Immature natural killer cell (primary cell): ENCODE data around the gene TREML2. TPM values are rescaled to one million over a fixed set of nuclear protein-coding genes. Genes with fewer than 3 reads are reported as not detected.
A peak's percentile ranks its signal among the peaks of the same experiment; 100 is the strongest.

Experiments used
- DNase-seq, 3 donors: peaks; one replicate each; pipeline ENCODE4 v3.0.0; 2022; ENCODE audit warnings: mixed read lengths in 1 of 3
- H3K27ac Mint-ChIP-seq, 6 donors: one replicate each; pipeline ENCODE4 v1.8.0; 2020; ENCODE audit warnings: mixed read lengths in 6 of 6, mild to moderate bottlenecking in 5 of 6, inconsistent platforms in 4 of 6, moderate library complexity in 3 of 6
- H3K27me3 Mint-ChIP-seq, 3 donors: one replicate each; pipeline ENCODE4 v1.8.0; 2020 to 2021; ENCODE audit warnings: low read depth in 3 of 3, mild to moderate bottlenecking in 3 of 3, mixed read lengths in 3 of 3, moderate library complexity in 3 of 3, inconsistent platforms in 1 of 3
- H3K36me3 Mint-ChIP-seq, 3 donors: one replicate each; pipeline ENCODE4 v1.8.0; 2020; ENCODE audit warnings: mixed read lengths in 3 of 3, inconsistent platforms in 2 of 3, mild to moderate bottlenecking in 2 of 3
- H3K4me1 Mint-ChIP-seq, 2 donors: one replicate each; pipeline ENCODE4 v1.8.0; 2020; ENCODE audit warnings: inconsistent platforms in 2 of 2, mild to moderate bottlenecking in 2 of 2, mixed read lengths in 2 of 2, moderate library complexity in 1 of 2
- H3K4me3 Mint-ChIP-seq, 5 donors: one replicate each; pipeline ENCODE4 v1.8.0; 2020; ENCODE audit warnings: mild to moderate bottlenecking in 5 of 5, mixed read lengths in 5 of 5, inconsistent platforms in 3 of 5, moderate library complexity in 3 of 5
- H3K9me3 Mint-ChIP-seq, 6 donors: one replicate each; pipeline ENCODE4 v1.8.0; 2020; ENCODE audit warnings: mild to moderate bottlenecking in 6 of 6, mixed read lengths in 6 of 6, inconsistent platforms in 4 of 6, moderate library complexity in 3 of 6
- polyA plus RNA-seq, 3 donors: library from polyadenylated mRNA; unstranded; fragments of 300-500 nt; fragmentation: Illumina TruSeq; gene quantifications; one replicate each; pipeline ENCODE4 v1.2.3, GENCODE V29; 2021

The TREML2 gene
- polyA plus RNA-seq, 3 donors from 2014 or later, result 0.89 to 1.2 TPM; not detected in 1

DNA sequence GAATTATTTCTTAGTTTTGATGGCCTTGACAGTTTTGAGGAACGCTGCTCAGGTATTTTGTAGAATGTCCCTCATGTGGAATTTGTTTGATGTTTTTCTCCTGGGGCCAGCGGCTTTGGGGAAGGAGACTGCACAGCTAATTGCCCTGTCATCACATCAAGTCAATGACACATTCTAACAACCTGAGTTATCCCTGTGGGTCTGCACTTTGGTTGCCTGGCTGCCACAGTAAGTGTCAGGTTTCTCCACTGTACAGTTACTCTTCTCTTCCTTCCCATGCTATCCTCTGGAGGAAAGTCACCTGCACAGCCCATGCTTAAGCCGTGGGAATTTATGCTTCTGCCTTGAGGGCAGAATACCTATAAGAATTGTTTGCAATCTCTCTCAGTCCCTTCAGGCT is 25.8 kb upstream of the TREML2 start:
- DNase-seq, result no peak
- peaks cover 2 to 7% (median 4%) of the 10 kb centered on the region in 3 donors for H3K27me3 Mint-ChIP-seq
- peaks cover 0 to 12% (median 3%) of the 10 kb centered on the region in 3 donors for H3K36me3 Mint-ChIP-seq

DNA sequence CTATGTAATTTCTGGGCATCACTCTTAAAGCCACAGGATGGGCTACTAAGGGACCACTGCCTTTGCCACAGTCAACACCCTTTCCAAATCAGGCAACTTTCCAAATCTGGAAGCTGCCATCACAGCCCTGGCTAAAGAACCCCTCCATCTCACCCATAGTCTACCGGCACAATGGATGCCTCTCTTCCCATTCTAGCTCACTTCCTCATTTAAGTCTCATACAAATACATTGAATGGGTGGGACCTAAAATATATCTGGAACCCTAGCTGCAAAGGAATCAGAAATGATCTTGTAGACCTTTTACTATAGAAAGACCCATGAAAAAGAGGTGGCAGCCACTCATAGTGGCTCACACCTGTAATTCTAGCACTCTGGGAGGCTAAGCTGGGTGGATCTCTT is 23.9 kb upstream of the TREML2 start:
- H3K4me1 Mint-ChIP-seq, result no peaks in the 10 kb centered on the region
- peaks cover 4 to 6% (median 5%) of the 10 kb centered on the region in 3 donors for H3K27me3 Mint-ChIP-seq
- H3K4me3 Mint-ChIP-seq, result no peak overlapping the region
- no peaks in the 10 kb centered on the region for H3K9me3 Mint-ChIP-seq
- DNase-seq, result no peak
- no peak overlapping the region for H3K27ac Mint-ChIP-seq
- H3K36me3 Mint-ChIP-seq, result peaks cover 0 to 8% (median 3%) of the 10 kb centered on the region in 3 donors

More for the DNA sequence above, 25.8 kb upstream of the TREML2 start:
- Mint-ChIP-seq H3K9me3 (no peaks in the 10 kb centered on the region), H3K27ac (no peak overlapping the region), H3K4me3 (no peak overlapping the region), H3K4me1 (peaks cover 0 to 6% of the 10 kb centered on the region in 2 donors)

DNA sequence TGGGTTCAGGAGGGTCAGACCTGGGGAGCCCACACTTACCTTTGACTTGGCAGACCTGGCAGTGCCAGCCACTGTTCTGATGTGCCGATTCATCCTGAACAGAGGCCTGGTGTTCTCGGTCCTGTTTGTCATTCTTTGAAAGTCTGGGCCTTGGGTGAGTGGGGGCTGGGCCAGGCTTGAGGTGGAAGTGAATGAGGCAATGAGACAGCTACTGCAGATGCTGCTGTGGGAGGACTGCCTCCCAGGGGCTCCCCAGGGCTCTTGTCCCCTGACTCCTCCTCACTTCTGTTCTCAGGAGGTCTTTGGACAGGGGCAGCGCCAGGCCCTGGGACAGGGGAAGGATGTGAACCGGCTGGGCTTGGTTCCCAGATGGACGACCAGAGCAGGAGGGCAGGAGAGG is 21.6 kb upstream of the TREML2 start:
- Mint-ChIP-seq H3K9me3 (no peaks in the 10 kb centered on the region), H3K27ac (peak overlapping the region in 1 of 6 donors; percentile 74), H3K36me3 (peaks cover 0 to 4% (median 0%) of the 10 kb centered on the region in 3 donors), H3K4me1 (no peaks in the 10 kb centered on the region), H3K27me3 (peaks cover 3 to 6% (median 4%) of the 10 kb centered on the region in 3 donors), H3K4me3 (no peak overlapping the region)
- DNase-seq, result no peak

DNA sequence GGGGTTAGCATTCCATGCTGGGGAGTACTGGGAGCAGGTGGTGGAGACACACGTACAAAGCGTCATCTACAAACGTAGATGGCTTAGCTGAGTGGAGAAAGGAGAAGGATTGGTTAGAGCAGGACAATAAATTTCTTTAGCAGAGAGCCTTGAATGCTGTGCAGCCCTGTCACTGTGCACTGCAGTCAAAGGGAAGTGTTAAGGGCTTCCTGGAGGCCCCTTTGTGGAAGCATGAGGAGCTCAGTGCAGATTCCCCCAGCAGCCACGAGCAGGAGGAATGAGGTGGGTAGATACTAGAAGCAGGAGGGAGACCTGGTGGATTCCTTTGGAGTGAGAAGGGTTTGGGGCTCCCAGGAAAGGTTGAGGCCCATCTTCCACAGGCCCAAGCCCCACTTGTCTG is 21.1 kb upstream of the TREML2 start:
- peaks cover 4% of the 10 kb centered on the region in 3 donors for H3K27me3 Mint-ChIP-seq
- peak overlapping the region in 3 of 6 donors; percentile 31 to 74 (median 51) for H3K27ac Mint-ChIP-seq
- no peak for DNase-seq
- H3K36me3 Mint-ChIP-seq, result peaks cover 0 to 3% (median 0%) of the 10 kb centered on the region in 3 donors
- no peaks in the 10 kb centered on the region for H3K4me1 Mint-ChIP-seq
- no peak overlapping the region for H3K4me3 Mint-ChIP-seq
- H3K9me3 Mint-ChIP-seq, result no peaks in the 10 kb centered on the region

- H3K36me3 Mint-ChIP-seq, result peaks cover 4 to 17% (median 13%) of the 10 kb centered on the region in 3 donors
- H3K4me3 Mint-ChIP-seq, result no peak overlapping the region
- H3K27me3 Mint-ChIP-seq, result peaks cover 7 to 11% (median 9%) of the 10 kb centered on the region in 3 donors
- H3K4me1 Mint-ChIP-seq, result no peaks in the 10 kb centered on the region
- peaks cover 0 to 14% (median 6%) of the 10 kb centered on the region in 6 donors for H3K9me3 Mint-ChIP-seq
- no peak overlapping the region for H3K27ac Mint-ChIP-seq
- DNase-seq, result no peak
Measured at GRCh38 chr6:41216616-41217015, 15.7 kb upstream of the TREML2 start.

DNA sequence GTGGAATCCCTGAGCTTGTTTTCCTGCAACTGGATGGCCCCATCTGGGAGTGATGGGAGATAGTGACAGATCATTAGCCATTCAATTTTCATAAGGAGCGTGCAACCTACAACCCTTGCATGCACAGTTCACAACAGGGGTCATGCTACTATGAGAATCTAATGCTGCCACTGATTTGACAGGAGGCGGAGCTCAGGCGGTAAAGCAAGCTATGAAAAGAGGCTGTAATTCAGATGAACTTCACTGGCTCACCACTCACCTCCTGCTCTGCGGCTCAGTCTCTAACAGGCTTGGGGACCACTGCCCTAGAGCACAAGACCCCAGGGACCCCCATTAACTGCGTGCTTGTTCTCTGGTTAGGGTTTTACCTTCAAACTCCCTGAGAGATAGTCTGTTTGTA is 14.8 kb upstream of the TREML2 start:
- H3K4me3 Mint-ChIP-seq, result no peak overlapping the region
- H3K27me3 Mint-ChIP-seq, result peaks cover 5 to 11% (median 9%) of the 10 kb centered on the region in 3 donors
- H3K36me3 Mint-ChIP-seq, result peaks cover 4 to 17% (median 13%) of the 10 kb centered on the region in 3 donors
- peaks cover 0 to 14% (median 6%) of the 10 kb centered on the region in 6 donors for H3K9me3 Mint-ChIP-seq
- DNase-seq, result no peak
- no peak overlapping the region for H3K27ac Mint-ChIP-seq
- H3K4me1 Mint-ChIP-seq, result no peaks in the 10 kb centered on the region

DNA sequence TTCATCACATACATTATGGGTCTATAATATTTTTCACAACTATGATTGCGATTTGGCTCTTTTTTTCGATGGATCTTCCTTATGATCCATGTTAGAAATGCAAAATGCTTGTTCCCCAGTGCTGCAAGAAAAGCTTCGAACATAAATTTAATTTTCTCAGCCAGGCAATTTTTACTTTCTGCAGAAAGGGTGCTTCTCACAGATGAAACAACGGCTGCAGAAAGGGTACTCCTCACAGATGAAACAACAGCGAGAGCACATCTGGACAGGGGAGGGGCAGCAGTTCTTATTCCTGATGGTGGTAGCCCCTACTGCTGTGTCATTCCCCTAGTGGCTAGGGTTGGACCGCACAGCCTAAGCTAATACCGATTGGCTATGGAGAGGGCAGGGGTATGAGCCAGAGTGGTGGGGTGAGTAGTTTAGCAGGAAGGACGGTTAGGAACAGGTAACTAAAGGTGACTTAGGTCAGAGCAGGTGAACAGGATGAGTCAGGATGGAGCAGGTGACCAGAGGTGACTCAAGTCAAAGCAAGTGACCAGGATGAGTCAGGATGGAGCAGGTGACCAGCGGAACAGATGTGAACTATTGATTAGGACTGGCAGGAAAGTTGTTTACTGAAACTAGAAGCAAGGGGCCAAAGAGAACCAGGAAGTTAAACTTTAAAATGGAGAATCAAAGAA is 13.8 kb upstream of the TREML2 start:
- Mint-ChIP-seq H3K4me3 (no peak overlapping the region), H3K4me1 (no peaks in the 10 kb centered on the region), H3K27ac (no peak overlapping the region), H3K27me3 (peaks cover 5 to 11% (median 10%) of the 10 kb centered on the region in 3 donors), H3K9me3 (peaks cover 0 to 14% (median 6%) of the 10 kb centered on the region in 6 donors), H3K36me3 (peaks cover 4 to 17% (median 13%) of the 10 kb centered on the region in 3 donors)
- DNase-seq, result no peak

DNA sequence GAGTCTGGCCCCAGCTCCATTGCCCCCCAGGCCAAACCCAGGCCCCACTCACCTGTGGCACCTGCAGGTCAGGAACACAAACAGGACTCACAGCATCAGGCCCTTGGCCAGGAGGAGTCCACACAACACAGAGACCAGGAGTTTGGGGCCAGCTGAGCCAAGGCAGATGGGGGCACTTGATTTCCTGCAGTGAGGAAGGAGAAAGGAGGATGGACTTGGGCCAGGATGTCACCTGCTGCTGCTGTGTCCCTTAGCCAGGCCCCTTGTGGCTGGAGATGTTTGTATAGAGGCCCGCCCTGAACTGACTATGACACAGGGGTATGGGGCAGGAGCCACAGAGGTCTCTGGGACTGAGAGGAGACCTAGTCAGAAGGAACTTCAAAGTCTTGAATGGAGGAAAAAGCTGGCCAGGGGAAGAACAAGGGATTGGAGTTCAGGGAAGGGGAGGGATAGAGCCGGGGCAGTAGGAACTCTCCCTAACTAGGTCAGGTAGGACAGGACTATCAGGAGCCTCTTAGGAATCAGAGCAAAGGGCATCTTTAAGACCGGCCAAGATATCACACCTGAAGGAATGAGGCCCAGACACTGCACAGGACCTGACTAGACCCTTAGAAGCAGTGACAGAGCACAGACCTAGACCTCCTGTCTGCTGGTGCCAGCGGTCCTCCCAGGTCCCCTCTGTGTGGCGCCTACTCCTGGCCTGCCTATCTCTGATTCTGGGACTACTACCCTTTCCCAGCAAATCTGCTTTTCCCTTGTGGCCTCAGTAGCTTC is 8.8 kb upstream of the TREML2 start:
- no peak for DNase-seq
- H3K4me1 Mint-ChIP-seq, result no peaks in the 10 kb centered on the region
- H3K27me3 Mint-ChIP-seq, result peaks cover 3 to 8% (median 6%) of the 10 kb centered on the region in 3 donors
- peaks cover 4 to 13% (median 8%) of the 10 kb centered on the region in 3 donors for H3K36me3 Mint-ChIP-seq
- H3K9me3 Mint-ChIP-seq, result peaks cover 0 to 11% (median 4%) of the 10 kb centered on the region in 6 donors
- peak overlapping the region in 2 of 6 donors; percentile 15 to 44 for H3K27ac Mint-ChIP-seq
- no peak overlapping the region for H3K4me3 Mint-ChIP-seq

DNA sequence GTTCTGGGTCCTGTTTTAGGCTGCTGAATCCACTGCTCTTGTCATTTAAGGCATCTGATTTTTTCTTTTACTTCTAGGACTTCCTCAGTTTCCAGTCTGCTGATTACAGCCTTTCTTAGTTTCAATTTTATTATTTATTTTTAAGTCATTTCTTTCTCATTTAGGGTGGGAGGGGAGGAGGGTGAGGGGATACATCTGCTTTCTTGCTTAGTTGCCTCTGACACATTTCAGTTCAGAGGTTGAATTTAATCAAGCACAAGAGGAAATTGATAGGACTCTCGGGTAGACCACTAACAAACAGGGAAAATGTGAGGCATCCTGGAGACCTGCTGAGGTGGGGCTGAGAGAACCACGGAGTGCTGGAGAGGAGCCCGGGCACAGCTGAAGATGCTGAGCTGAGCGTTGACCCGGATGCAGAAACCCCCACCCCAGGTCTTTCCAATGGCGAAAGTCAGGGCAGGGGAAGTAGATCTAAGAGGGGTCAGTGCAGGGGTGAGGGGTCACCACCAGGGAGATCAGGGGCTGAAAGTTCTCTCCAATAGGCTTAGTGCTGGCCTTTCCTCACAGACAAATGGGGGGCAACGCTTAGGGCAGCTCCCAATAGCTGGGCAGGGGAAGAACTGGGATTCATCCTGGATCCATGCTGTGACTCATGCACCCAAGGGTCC is 7.6 kb upstream of the TREML2 start:
- peaks cover 0 to 8% of the 10 kb centered on the region in 2 donors for H3K4me1 Mint-ChIP-seq
- H3K36me3 Mint-ChIP-seq, result peaks cover 0 to 5% (median 0%) of the 10 kb centered on the region in 3 donors
- peak overlapping the region in 1 of 6 donors; percentile 11 for H3K27ac Mint-ChIP-seq
- no peak overlapping the region for H3K4me3 Mint-ChIP-seq
- no peaks in the 10 kb centered on the region for H3K9me3 Mint-ChIP-seq
- peaks cover 1 to 4% (median 3%) of the 10 kb centered on the region in 3 donors for H3K27me3 Mint-ChIP-seq
- no peak for DNase-seq

- Mint-ChIP-seq H3K4me3 (no peak overlapping the region), H3K36me3 (no peaks in the 10 kb centered on the region), H3K9me3 (no peaks in the 10 kb centered on the region), H3K4me1 (peaks cover 39 to 52% of the 10 kb centered on the region in 2 donors), H3K27me3 (peaks cover 0 to 6% (median 4%) of the 10 kb centered on the region in 3 donors), H3K27ac (peak overlapping the region in 2 of 6 donors; percentile 10 to 75)
- DNase-seq, result no peak
Measured at GRCh38 chr6:41204156-41204555, 3.2 kb upstream of the TREML2 start.

DNA sequence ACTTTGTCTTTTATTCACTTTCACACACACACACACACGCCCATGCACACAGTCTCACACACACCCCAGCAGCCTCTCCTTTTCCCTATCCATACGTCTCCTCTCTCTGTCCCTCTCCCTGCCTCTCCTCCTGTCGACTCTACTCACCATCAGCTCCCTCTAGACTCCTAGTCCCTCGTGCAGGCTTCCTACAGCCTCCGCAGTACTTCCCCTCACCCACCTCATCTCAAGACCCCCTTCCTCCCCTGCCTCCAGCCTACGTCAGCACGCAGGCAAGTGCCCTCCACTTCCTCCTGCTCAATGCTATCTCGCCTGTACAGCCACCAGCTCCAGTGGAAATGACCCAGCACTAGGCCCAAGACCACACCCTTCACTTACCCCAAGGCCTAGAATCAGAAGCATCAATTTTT is 820 bp upstream of the TREML2 start:
- Mint-ChIP-seq H3K27me3 (peaks cover 0 to 6% (median 5%) of the 10 kb centered on the region in 3 donors), H3K36me3 (peaks cover 0 to 5% (median 0%) of the 10 kb centered on the region in 3 donors), H3K27ac (peak overlapping the region; percentile 91 to 98 (median 98)), H3K4me3 (peak overlapping the region; percentile 52 to 84 (median 72)), H3K4me1 (peaks cover 48 to 72% of the 10 kb centered on the region in 2 donors), H3K9me3 (no peaks in the 10 kb centered on the region)
- DNase-seq, result peak in 1 of 3 donors; percentile 5

DNA sequence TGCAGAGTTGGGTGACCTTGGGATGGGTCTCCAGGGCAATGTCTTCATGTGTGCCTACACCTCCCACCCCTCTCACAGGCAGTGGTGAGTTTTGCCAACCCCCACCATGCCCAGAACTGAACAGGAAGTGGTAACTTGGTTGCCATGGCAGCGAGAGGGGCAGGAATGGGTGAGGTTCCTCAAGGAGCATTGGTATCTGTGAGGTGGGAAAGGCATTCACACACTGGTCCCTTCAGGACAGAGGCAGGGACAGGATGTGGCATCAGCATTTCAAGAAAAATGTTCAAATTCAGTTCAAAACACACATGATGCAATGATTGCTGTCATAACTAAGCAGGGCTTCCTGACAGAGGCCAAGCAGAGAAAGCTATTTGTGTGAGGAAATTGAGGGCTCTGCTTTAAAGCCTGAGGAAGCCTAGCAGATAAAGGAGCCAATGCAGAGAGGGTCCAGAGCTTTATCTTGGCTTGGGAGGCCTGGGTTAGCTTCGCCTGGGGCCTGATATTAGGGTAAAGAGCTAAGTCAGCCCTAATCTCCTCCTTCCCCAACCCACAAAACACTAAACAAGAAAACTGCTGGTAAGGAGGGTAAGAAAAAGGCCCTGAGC is 551 bp downstream of the TREML2 start:
- H3K27me3 Mint-ChIP-seq, result peaks cover 0 to 6% (median 5%) of the 10 kb centered on the region in 3 donors
- H3K4me1 Mint-ChIP-seq, result peaks cover 48 to 73% of the 10 kb centered on the region in 2 donors
- peaks cover 0 to 8% (median 0%) of the 10 kb centered on the region in 3 donors for H3K36me3 Mint-ChIP-seq
- DNase-seq, result peak; percentile 52 to 69 (median 63)
- H3K4me3 Mint-ChIP-seq, result peak overlapping the region; percentile 64 to 84 (median 73)
- peak overlapping the region; percentile 91 to 98 (median 98) for H3K27ac Mint-ChIP-seq
- H3K9me3 Mint-ChIP-seq, result no peaks in the 10 kb centered on the region
